Measurements from ENCODE around the gene D2HGDH.

DNA sequence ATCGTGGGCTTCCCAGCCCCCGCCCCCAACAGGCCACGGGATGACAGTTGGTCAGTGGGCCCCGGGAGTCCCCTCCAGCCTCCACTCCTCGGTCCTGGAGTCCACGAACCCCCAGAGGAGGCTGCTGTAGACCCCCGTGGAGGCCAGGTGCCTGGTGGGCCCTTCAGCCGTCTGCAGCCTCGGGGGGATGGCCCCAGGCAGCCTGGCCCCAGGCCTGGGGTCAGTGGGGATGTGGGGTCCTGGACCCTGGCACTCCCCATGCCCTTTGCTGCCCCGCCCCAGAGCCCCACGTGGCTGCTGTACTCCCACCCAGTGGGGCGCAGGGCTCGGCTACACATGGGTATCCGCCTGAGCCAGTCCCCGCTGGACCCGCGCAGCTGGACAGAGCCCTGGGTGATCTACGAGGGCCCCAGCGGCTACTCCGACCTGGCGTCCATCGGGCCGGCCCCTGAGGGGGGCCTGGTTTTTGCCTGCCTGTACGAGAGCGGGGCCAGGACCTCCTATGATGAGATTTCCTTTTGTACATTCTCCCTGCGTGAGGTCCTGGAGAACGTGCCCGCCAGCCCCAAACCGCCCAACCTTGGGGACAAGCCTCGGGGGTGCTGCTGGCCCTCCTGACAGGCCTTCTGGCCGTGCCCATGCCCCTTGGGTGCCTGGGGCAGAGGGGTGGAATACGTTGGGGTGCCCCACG is 82.1 kb downstream of the D2HGDH start:
- TF ChIP-seq, protein P1, sequence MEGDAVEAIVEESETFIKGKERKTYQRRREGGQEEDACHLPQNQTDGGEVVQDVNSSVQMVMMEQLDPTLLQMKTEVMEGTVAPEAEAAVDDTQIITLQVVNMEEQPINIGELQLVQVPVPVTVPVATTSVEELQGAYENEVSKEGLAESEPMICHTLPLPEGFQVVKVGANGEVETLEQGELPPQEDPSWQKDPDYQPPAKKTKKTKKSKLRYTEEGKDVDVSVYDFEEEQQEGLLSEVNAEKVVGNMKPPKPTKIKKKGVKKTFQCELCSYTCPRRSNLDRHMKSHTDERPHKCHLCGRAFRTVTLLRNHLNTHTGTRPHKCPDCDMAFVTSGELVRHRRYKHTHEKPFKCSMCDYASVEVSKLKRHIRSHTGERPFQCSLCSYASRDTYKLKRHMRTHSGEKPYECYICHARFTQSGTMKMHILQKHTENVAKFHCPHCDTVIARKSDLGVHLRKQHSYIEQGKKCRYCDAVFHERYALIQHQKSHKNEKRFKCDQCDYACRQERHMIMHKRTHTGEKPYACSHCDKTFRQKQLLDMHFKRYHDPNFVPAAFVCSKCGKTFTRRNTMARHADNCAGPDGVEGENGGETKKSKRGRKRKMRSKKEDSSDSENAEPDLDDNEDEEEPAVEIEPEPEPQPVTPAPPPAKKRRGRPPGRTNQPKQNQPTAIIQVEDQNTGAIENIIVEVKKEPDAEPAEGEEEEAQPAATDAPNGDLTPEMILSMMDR (IDR thresholded peaks at IDR 0.05; ENCODE audit: low read length) = no peak
- no peak for TF ChIP-seq EZH2 (optimal IDR thresholded peaks at IDR 0.05; ENCODE audit: low read depth, low read length)
